Measurements from ENCODE around the gene GHR.

Gene GHR

GRCh38 chr5:42518595-42519221 is 95.5 kb downstream of the GHR start:
- DNase-seq = no peak

GRCh38 chr5:42520203-42520602 is 97.0 kb downstream of the GHR start:
- no peak for DNase-seq

- DNase-seq = no peak
Observed at GRCh38 chr5:42520957-42521356, 97.7 kb downstream of the GHR start.

- DNase-seq = no peak
Observed at GRCh38 chr5:42521406-42521805, 98.2 kb downstream of the GHR start.

- no peak for DNase-seq
Observed at GRCh38 chr5:42522783-42523182, 99.5 kb downstream of the GHR start.

- DNase-seq = no peak
Observed at GRCh38 chr5:42526179-42526578, 102.9 kb downstream of the GHR start.

GRCh38 chr5:42531611-42532010 is 108.4 kb downstream of the GHR start:
- no peak for DNase-seq

GRCh38 chr5:42542106-42542505 is 118.9 kb downstream of the GHR start:
- DNase-seq = no peak

- DNase-seq = no peak
Observed at GRCh38 chr5:42543774-42544173, 120.5 kb downstream of the GHR start.

GRCh38 chr5:42545038-42545437 is 121.8 kb downstream of the GHR start:
- no peak for DNase-seq

- no peak for DNase-seq
Observed at GRCh38 chr5:42547141-42547540, 123.9 kb downstream of the GHR start.

GRCh38 chr5:42547894-42548293 is 124.7 kb downstream of the GHR start:
- no peak for DNase-seq

- no peak for DNase-seq
Observed at GRCh38 chr5:42552597-42552996, 129.4 kb downstream of the GHR start.

GRCh38 chr5:42553461-42553860 is 130.2 kb downstream of the GHR start:
- no peak for DNase-seq

GRCh38 chr5:42555010-42555409 is 131.8 kb downstream of the GHR start:
- DNase-seq = no peak

GRCh38 chr5:42555797-42556196 is 132.6 kb downstream of the GHR start:
- no peak for DNase-seq

GRCh38 chr5:42557689-42558088 is 134.4 kb downstream of the GHR start:
- DNase-seq = no peak

- no peak for DNase-seq
Observed at GRCh38 chr5:42561656-42562055, 138.4 kb downstream of the GHR start.

GRCh38 chr5:42564689-42565356 is 141.6 kb downstream of the GHR start:
- no peak for DNase-seq

- no peak for DNase-seq
Observed at GRCh38 chr5:42566652-42567295, 143.5 kb downstream of the GHR start.

GRCh38 chr5:42569325-42569724 is 146.1 kb downstream of the GHR start:
- no peak for DNase-seq

GRCh38 chr5:42569953-42570548 is 146.8 kb downstream of the GHR start:
- DNase-seq = no peak

- no peak for DNase-seq
Observed at GRCh38 chr5:42570966-42571960, 148.0 kb downstream of the GHR start.

All from GOT3 (cell line).